HG03108 (cell line): Measurements from ENCODE around the gene NOS1AP.

Experiments
- ATAC-seq: cut with Tn5 transposase; IDR thresholded peaks from one replicate; pipeline ENCODE4 v1.9.1; 2021; ENCODE audit warnings: moderate library complexity; ENCODE audit not compliant: unreplicated experiment

Gene NOS1AP

DNA sequence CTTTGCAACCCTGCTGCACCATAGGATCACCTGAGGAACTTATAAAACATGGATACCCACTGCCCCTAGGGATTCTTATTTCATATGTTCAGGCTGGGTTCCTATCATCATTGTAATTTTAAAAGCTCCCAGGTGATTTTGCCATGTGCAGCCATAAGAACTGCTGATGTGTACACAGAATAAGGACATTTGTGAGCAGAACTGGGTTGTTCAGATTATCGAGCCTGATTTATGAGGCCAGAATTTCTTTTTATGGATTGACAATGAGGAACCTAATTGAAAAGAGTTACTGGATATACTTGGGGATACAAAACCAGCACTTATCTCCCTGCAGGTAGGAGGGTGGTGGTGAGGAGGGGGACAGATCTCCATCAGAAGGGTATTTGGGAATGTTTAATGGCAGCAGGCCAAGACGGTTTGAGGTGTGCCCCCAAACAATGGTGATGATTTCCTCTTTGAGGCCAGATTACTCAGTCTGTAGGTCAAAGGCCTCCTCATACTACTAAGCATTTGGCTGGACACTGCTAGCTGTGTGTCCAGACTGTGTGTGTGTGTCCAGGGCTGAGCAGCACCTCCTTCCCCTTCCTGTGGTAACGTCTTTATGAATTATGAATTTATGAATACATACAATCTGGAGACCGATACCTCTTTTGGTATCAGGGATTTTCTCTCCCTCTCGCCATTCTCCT lies 18.9 kb downstream of the NOS1AP start:
- no peak for ATAC-seq

- no peak for ATAC-seq
These were observed 20.3 kb downstream of the NOS1AP start for GRCh38 chr1:162089748-162090147.

- ATAC-seq, result no peak
These were observed 20.9 kb downstream of the NOS1AP start for GRCh38 chr1:162090378-162090777.

GRCh38 chr1:162091681-162092524 lies 22.4 kb downstream of the NOS1AP start:
- no peak for ATAC-seq

DNA sequence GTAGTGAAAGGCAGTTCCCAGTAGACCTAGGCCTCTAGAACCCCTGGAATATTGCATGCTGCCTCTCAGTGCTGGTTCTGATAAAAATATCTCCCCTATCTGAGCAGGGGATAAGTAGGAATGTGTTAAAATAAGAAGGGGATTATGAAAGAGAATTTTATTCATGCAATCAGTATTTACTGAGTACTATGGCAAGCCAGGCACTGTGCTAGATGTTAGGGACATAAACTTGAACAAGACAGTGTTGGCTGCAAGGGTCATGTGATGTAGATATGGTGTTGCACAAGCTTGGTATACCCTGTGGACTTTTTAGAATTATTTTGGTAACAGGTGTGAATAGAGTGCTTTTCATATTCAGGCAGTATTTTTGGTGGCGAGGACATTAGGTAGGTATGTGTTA lies 23.6 kb downstream of the NOS1AP start:
- ATAC-seq, result no peak

DNA sequence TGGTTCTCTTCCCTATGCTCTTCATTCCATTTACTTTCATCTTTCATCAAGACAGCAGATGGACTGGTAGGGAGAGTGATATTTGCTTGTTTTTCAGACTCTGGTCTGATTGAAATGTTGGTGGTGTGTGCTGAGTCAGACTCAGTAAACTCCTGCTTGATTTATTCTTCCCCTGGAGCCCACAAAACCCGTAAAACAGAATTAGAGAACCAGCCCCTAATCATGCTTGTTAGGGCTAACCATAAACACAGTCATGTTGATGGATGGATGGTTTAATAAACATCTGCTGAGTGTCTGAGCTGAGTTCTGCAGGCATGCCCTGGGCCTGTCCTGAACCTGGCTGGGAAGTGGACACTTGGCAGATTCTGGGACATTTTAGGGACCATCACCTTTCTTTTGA lies 24.8 kb downstream of the NOS1AP start:
- ATAC-seq, result no peak

DNA sequence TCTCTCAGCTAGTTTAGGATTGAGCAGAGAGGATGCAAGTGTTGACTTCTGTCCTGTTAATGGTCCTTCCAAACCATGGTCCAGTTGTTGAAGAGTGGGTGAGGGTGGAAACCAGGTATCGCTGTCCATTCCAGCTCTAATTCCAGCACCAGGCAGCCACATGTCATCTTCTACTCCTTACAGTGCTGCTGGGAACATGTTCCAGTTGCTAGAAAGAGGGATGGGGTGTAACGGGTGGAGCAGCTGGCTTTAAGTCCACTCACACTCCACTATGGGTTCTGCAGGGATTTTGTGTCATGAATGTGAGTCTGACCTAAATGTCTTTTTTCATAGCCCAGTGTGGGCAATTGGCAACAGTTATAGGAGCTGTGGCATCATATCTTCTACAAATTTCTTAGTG lies 25.2 kb downstream of the NOS1AP start:
- ATAC-seq, result no peak

- no peak for ATAC-seq
These were observed 38.4 kb downstream of the NOS1AP start for GRCh38 chr1:162107911-162108310.

- ATAC-seq, result no peak
These were observed 38.9 kb downstream of the NOS1AP start for GRCh38 chr1:162108426-162108825.

- ATAC-seq, result no peak
These were observed 41.4 kb downstream of the NOS1AP start for GRCh38 chr1:162110910-162111309.

- no peak for ATAC-seq
These were observed 42.1 kb downstream of the NOS1AP start for GRCh38 chr1:162111572-162111971.

GRCh38 chr1:162113419-162113818 lies 43.9 kb downstream of the NOS1AP start:
- no peak for ATAC-seq

DNA sequence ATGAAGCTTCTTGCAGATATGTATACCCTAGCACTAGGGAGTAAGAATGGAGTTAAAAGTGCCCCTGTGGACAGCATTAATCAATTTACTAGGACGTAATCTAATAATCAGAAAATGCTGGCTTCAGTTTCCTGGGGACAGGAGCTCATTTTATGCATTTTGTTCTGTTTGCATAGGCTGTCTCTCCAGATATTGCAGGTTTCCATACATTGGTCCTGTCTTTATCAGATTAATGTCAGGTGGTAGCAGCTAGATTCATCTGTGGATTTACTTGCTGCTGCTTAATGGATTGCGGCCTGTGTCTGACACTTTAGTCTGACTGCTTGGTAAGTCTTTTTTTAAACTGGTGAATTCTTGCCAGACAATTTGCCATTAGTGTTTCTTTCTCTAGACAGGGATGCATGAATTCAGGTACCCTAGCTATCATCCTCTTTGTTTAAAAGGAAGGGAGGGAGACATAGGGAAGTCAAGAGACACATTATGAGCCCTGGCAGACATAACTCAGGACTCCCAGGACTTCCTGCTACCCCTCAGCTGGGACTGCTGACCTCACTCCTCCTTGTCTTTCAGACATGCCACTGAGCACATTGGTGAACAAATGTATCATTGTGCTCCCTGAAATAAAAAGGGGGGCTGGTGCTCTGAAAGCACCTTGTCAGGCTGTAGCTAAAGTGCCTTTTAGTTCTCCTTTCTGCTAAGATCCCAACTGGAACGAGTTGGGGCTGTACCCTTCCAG lies 47.7 kb downstream of the NOS1AP start:
- no peak for ATAC-seq

DNA sequence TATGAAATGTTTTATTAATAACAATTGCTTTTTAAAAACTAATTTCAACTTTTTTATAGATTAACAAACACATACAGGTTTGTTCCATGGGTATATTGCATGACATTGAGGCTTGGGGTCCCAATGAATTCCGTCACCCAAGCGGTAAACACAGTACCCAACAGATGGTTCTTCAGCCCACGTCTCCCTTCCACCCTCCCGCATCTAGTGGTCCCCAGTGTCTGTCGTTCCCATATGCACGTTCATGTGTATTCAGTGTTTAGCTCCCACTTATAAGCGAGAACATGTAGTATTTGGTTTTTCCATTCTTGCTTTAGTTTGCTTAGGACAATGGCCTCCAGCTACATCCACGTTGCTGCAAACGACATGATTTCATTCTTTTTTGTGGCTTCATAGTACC lies 48.6 kb downstream of the NOS1AP start:
- no peak for ATAC-seq

GRCh38 chr1:162128693-162129356 lies 59.3 kb downstream of the NOS1AP start:
- ATAC-seq, result no peak

DNA sequence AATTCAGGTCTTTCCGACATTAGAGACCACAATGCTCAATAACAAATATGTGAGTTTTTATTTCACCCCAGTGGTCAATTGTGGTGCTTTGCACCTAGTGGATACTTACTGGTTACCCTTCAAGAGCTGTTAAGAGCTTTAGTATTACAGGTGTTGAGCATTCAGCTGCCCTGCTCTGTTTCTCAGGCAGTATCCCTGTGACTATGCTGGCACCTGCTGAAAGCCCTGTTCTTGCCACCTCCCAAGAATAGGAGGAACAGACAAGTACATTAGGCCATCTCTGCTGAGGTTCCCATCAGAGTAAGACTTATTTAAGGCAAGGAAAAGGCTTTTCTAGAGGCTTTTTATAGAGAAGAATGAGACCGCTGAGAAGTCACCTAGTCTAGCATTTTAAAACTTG lies 60.8 kb downstream of the NOS1AP start:
- no peak for ATAC-seq

DNA sequence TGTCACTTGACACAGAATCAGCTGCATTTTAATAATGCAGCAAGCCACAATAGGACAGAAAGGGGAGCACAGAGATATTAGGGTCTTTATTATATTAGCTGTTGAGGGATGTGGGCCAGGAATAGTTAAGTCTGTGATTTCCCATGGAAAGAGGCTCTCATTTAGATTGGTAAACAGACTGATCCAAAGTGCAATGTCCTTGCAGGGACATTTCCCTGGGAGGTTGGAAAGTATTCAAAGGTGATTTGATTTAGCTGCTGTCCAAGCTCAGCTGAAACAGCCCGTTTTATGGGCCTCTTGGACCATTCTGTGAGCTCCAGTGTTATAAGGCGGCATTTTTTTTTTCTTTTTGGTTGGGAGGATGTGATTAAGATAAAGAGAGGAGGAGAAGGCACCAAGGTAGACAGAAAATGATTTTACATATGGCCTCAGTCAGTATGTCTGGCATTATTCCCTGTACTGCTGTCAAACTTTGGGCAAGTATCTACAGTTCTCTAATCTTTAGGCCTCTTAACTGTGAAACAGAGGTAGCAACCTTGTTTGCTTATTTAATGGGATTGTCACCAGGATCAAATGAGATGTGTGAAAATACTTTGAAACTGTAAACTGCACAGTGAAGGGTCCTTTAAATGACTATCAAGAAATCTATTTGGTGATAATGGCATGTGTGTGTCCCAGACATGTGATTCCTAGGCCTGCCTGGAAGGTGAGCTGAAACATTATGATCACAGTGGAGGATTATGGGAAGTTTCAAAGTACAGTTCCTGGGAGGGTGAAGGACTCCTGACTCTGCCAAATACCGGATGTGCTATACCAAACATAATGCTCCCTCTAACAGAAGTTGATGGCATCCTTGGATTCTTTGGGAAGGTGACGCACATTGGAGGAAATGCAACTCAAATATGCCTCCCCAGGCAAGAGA lies 62.2 kb downstream of the NOS1AP start:
- ATAC-seq, result no peak

DNA sequence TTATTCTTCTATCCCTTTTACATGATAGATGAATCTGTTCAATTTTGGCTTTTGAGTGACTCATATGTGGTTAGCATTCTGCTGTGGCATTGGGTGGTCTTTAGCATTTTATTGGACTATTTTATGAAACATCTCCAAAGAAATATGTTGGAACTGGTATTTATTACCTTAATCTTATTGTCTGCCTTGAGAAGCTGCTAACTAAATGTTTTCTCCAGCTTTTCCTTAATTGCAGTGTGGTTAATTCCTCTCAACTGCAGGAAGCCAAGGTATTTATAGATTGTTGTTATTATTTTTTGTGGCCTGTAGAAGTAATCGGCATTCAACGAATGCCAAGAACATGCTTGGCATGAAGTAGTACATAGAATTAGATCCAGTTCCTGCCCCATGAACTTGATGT lies 64.1 kb downstream of the NOS1AP start:
- no peak for ATAC-seq

DNA sequence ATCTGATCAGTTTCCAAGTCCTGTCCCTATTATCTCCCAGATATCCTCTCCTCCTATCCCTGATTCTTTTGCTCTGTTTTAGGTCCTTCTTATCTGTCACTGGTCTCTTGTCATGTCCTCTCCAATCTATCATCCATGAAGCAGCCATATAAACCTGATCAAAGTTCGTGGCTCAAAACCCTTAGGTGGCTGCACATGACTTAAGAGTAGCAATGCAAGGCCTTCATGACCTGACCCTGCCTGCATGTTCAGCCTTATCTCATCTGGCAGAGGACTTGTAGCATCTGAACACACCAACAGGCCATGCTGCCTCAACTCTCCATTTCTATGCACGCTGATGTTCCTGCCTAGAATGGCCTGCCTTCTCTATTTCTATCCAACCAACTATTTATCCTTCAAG lies 65.2 kb downstream of the NOS1AP start:
- no peak for ATAC-seq

DNA sequence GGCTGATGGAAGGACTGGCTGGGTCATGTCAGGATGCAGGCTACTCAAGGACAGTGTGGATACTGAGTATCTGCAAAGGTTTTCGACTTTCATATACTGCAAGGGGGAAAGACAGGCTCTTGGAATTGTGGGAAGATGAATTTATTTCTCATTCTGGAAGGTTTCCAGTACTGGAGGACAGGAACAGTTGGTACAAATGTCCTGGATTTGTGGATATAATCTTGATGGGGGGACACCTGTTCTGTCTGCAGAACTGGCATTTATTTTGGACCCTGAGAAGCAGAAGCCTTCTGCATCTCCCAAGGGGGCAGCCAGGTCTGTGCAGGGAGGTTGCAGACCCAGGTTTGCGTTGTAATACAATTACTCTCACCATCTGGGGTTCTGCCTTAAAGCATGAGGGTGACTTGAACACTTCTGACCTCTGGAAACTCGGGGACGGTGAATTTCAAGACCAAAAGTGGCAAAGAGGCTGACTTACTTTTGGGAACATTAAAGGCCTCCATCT lies 65.8 kb downstream of the NOS1AP start:
- ATAC-seq, result no peak
